CD4-positive, alpha-beta T cell treated with Interleukin-15 for 4 hours (primary cell): Measurements from ENCODE around the gene CADM4.

Experiments used
- DNase-seq: peaks from one replicate; pipeline ENCODE4 v3.0.0-alpha.2; 2020; ENCODE audit warnings: low spot score

The CADM4 gene

GRCh38 chr19:43582495-43582894 lies 57.2 kb downstream of the CADM4 start:
- no peak for DNase-seq

DNA sequence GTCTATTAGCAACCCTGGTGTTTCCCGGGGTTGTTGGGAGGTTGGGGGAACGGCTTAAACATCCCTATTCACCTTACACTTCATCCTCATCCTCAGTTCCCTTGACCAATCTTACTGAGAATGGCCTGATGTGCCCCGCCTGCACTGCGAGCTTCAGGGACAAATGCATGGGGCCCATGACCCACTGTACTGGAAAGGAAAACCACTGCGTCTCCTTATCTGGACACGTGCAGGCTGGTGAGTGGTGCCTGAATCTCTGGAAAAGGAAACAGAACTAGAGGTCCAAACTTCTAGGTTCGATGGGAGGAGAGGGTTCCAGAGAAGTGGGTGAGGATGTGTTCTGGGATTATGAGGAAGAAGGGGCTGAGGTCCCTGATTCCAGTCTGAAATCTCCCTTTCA lies 58.2 kb downstream of the CADM4 start:
- no peak for DNase-seq

DNA sequence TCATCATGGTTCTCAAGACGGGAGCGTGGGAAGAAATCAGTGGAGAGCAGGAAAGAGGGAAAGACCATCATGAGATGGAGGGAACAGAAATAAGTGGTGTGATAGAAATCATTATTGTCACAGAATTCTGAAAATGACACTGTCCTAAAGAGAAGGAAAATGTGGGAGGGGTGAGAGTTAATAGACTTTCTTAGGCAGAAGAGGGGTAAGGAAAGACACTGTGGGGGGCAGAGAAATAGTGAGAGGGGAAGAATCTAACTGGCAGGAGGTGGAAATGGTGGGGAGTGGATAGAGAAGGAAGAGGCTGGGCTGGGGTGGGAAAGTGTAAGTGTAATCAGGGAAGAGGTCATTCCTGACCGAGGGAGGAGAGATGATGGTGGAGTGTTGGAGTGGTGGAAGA lies 60.9 kb downstream of the CADM4 start:
- no peak for DNase-seq

DNA sequence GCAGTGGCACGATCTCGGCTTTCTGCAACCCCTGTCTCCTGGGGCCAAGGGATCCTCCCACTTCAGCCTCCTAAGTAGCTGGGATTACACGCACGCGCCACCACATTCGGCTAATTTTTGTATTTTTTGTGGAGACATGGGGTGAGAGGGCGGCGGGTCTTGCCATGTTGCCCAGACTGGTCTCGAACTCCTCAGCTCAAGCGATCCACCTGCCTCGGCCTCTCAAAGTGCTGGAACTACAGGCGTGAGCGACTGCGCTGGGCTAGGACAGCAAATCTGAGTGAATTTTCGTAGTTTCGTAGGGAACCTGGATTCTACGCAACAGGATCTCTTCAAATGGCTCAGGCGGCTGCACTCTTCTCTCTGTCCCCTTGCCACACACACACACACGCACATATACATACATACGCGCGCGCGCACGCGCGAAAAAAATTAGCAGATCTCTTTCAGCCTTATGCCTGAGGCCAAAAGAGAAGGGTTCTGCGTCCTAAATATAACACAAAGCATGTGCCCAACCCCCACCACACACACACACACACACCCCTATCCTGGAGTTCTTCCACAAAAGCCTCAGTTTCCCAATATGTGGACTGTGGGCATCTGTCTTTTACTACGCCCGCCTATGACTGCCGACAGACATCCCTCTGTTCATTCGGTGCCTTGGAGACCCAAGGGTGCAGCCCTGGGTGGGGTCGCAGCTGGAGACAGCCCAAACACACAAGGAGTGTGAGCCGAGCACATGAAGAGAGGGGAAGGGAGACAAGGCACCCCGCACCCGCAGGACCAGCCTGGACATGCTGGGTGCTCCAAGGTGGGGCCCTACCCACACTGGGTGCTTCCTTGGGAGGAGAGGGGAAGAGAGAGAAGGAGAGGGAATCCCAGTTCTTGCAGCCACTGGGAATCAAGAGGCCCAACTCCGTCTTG lies 63.4 kb downstream of the CADM4 start:
- no peak for DNase-seq

- peak; percentile 97 for DNase-seq
Measured at GRCh38 chr19:43575156-43575950, 64.3 kb downstream of the CADM4 start, which contains the start of the genes PINLYP and XRCC1. PINLYP (plus strand) TSS chr19:43575801; CDS start chr19:43577192, 1,391 bp downstream. XRCC1 (minus strand) TSS chr19:43575527; CDS start chr19:43575458, 69 bp downstream.

- no peak for DNase-seq
Measured at GRCh38 chr19:43574424-43575155, 65.1 kb downstream of the CADM4 start.
